ENCODE results near the gene TRAF4.

TRAF4 gene

GRCh38 chr17:28745786-28746411, 2.1 kb downstream of the TRAF4 start:
- H3K9me3 ChIP-seq (ENCODE audit: insufficient read depth, low read length, severe bottlenecking) = no peaks in the 10 kb centered on the region
- no peak for DNase-seq
- H3K27me3 ChIP-seq (ENCODE audit: insufficient read depth, low read length, poor library complexity) = no peaks in the 10 kb centered on the region
- H3K4me2 ChIP-seq (ENCODE audit: insufficient read depth, low read length) = peak overlapping the region; percentile 93
- H3K36me3 ChIP-seq (ENCODE audit: insufficient read depth, low read length) = peaks cover 53% of the 10 kb centered on the region
- H3K27ac ChIP-seq (ENCODE audit: low read length) = peak overlapping the region; percentile 66
- peak overlapping the region; percentile 67 for H3K9ac ChIP-seq (ENCODE audit: low read depth, low read length)
- peaks cover 36% of the 10 kb centered on the region for H3K4me1 ChIP-seq (ENCODE audit: insufficient read depth, low read length)
- peaks cover 53% of the 10 kb centered on the region for H4K20me1 ChIP-seq (ENCODE audit: insufficient read depth, low read length)
- H3K79me2 ChIP-seq (ENCODE audit: insufficient read depth, low read length) = peaks cover 42% of the 10 kb centered on the region
- H3K4me3 ChIP-seq (ENCODE audit: low read depth in 1 of 2, low read length in 2 of 2) = peak overlapping the region; percentile 71 to 82; a peak in 3 of 4 replicates
- H2AFZ ChIP-seq (ENCODE audit: low read depth, low read length) = no peak overlapping the region
- no peak for TF ChIP-seq EZH2 (IDR thresholded peaks at IDR 0.05; ENCODE audit: borderline replicate concordance, low read depth, low read length, severe bottlenecking)
- TF ChIP-seq, protein P1, sequence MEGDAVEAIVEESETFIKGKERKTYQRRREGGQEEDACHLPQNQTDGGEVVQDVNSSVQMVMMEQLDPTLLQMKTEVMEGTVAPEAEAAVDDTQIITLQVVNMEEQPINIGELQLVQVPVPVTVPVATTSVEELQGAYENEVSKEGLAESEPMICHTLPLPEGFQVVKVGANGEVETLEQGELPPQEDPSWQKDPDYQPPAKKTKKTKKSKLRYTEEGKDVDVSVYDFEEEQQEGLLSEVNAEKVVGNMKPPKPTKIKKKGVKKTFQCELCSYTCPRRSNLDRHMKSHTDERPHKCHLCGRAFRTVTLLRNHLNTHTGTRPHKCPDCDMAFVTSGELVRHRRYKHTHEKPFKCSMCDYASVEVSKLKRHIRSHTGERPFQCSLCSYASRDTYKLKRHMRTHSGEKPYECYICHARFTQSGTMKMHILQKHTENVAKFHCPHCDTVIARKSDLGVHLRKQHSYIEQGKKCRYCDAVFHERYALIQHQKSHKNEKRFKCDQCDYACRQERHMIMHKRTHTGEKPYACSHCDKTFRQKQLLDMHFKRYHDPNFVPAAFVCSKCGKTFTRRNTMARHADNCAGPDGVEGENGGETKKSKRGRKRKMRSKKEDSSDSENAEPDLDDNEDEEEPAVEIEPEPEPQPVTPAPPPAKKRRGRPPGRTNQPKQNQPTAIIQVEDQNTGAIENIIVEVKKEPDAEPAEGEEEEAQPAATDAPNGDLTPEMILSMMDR (IDR thresholded peaks at IDR 0.05; ENCODE audit: borderline replicate concordance, extremely low read depth, low read length, poor library complexity, severe bottlenecking) = no peak
- ATAC-seq (ENCODE audit: insufficient read depth, low read depth) = no peak

DNA sequence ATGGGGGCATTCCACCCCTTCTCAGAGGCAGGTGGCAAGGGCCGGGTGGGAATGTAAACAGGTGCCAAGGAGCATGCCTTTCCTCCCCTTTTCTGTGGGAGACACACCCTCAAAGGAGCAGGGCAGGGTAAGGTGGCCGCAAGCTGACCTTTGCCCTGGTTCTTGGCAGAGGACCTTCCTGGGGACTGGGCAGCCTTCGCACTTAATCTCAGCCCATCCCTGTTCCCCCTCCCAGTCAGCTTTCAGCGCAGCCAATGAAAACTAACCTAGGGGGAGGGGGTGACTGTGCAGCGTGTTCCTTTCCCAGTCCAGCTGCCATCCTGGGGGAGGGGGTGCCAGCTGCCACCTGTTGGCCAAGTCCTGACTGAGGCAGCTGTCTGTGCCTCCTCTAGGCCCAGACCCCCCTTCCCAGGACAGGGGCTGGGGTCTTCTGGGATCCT, 2.8 kb downstream of the TRAF4 start:
- Histone ChIP-seq H3K4me1 (ENCODE audit: insufficient read depth, low read length) (peaks cover 36% of the 10 kb centered on the region), H3K9ac (ENCODE audit: low read depth, low read length) (peak overlapping the region; percentile 67; the same call in 1 of the 2 replicates), H4K20me1 (ENCODE audit: insufficient read depth, low read length) (peaks cover 57% of the 10 kb centered on the region), H3K36me3 (ENCODE audit: insufficient read depth, low read length) (peaks cover 58% of the 10 kb centered on the region), H3K4me3 (ENCODE audit: low read depth in 1 of 2, low read length in 2 of 2) (no peak overlapping the region), H2AFZ (ENCODE audit: low read depth, low read length) (no peak overlapping the region), H3K27ac (ENCODE audit: low read length) (no peak overlapping the region), H3K4me2 (ENCODE audit: insufficient read depth, low read length) (peak overlapping the region; percentile 93; the same call in 1 of the 2 replicates), H3K79me2 (ENCODE audit: insufficient read depth, low read length) (peaks cover 42% of the 10 kb centered on the region), H3K27me3 (ENCODE audit: insufficient read depth, low read length, poor library complexity) (no peaks in the 10 kb centered on the region), H3K9me3 (ENCODE audit: insufficient read depth, low read length, severe bottlenecking) (no peaks in the 10 kb centered on the region)
- TF ChIP-seq, protein P1 (IDR thresholded peaks at IDR 0.05; ENCODE audit: borderline replicate concordance, extremely low read depth, low read length, poor library complexity, severe bottlenecking) = no peak
- TF ChIP-seq EZH2 (IDR thresholded peaks at IDR 0.05; ENCODE audit: borderline replicate concordance, low read depth, low read length, severe bottlenecking) = no peak
- ATAC-seq (ENCODE audit: insufficient read depth, low read depth) = no peak
- DNase-seq = no peak

DNA sequence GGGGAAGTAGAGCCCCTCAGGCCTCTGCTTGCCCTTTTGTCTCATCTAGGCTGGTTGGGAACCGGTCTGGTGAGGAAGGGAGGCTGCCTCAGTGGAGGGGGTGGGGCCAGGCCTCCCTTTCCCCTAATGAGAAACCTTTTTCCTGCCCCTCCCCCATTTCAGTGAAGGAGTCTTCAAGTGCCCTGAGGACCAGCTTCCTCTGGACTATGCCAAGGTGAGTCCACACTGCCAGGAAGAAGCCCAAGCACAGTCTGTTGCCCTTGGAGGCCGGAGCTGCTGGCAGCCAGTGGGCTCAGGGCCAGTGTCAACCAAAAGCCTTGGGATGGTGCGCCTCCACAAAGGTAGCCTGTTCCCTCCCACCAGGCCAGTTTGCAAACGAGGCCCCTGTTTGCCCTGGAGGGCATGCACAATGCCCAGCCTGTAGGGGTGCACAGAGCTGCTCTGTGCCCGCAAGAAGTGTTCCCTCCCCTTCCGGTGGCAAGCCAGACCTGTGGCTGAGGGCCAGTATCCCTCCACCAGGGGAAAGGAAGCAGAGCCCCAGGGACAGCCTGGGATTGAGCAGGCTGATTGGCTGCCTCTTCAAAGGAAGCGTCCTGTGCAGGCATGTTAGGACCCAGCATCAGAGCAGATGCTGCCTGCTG, 3.4 kb downstream of the TRAF4 start:
- Histone ChIP-seq H3K4me1 (ENCODE audit: insufficient read depth, low read length) (peaks cover 36% of the 10 kb centered on the region), H3K9me3 (ENCODE audit: insufficient read depth, low read length, severe bottlenecking) (no peaks in the 10 kb centered on the region), H3K27ac (ENCODE audit: low read length) (no peak overlapping the region), H2AFZ (ENCODE audit: low read depth, low read length) (no peak overlapping the region), H3K36me3 (ENCODE audit: insufficient read depth, low read length) (peaks cover 62% of the 10 kb centered on the region), H3K4me3 (ENCODE audit: low read depth in 1 of 2, low read length in 2 of 2) (no peak overlapping the region), H4K20me1 (ENCODE audit: insufficient read depth, low read length) (peaks cover 58% of the 10 kb centered on the region), H3K4me2 (ENCODE audit: insufficient read depth, low read length) (no peak overlapping the region; the same call in 1 of the 2 replicates), H3K9ac (ENCODE audit: low read depth, low read length) (no peak overlapping the region), H3K27me3 (ENCODE audit: insufficient read depth, low read length, poor library complexity) (no peaks in the 10 kb centered on the region), H3K79me2 (ENCODE audit: insufficient read depth, low read length) (peaks cover 42% of the 10 kb centered on the region)
- TF ChIP-seq EZH2 (IDR thresholded peaks at IDR 0.05; ENCODE audit: borderline replicate concordance, low read depth, low read length, severe bottlenecking) = no peak
- TF ChIP-seq, protein P1 (IDR thresholded peaks at IDR 0.05; ENCODE audit: borderline replicate concordance, extremely low read depth, low read length, poor library complexity, severe bottlenecking) = no peak
- ATAC-seq (ENCODE audit: insufficient read depth, low read depth) (no peak), DNase-seq (no peak)

Measured in DND-41 (cell line).